HepG2 (cell line): ENCODE results near the gene PEAK3. TPM values are rescaled to one million over a fixed set of nuclear protein-coding genes. Genes with fewer than 3 reads are reported as not detected.
A peak's percentile ranks its signal among the peaks of the same experiment; 100 is the strongest.

Experiments
- CHD4 ChIP-seq: fragments of 200-600 bp; sonication (generic); IDR thresholded peaks from 2 replicates; pipeline ENCODE4 v1.7.0; 2017; ENCODE audit warnings: mild to moderate bottlenecking, low read length, borderline replicate concordance
- DNMT3B ChIP-seq: conservative IDR thresholded peaks from 2 replicates; pipeline ENCODE4 v1.6.1; 2016; ENCODE audit warnings: missing biosample characterization, control low read depth
- EP300 ChIP-seq, 3 experiments: sonication (generic) in 1 of 3; formaldehyde crosslinking in 1 of 3; IDR thresholded peaks; 2 replicates each; pipeline versions ENCODE4 v1.5.1 to v1.6.1; 2011 to 2020; ENCODE audit warnings: low read depth in 2 of 3, low read length in 2 of 3, borderline replicate concordance in 1 of 3, improper control_type of control experiment in 1 of 3, mild to moderate bottlenecking in 1 of 3, missing genetic modification reagents in 1 of 3, moderate library complexity in 1 of 3
- FOXA3 ChIP-seq: IDR thresholded peaks from 2 replicates; pipeline ENCODE4 v1.6.1; 2016; ENCODE audit warnings: missing genetic modification reagents, missing compliant biosample characterization
- HBP1 ChIP-seq: IDR thresholded peaks from 2 replicates; pipeline ENCODE4 v1.6.1; 2016; ENCODE audit warnings: low read depth, control low read depth
- KAT7 ChIP-seq: IDR thresholded peaks from 2 replicates; pipeline ENCODE4 v1.6.1; 2018; ENCODE audit warnings: borderline replicate concordance, missing compliant biosample characterization
- NR2C2 ChIP-seq: sonication (generic); formaldehyde crosslinking; IDR thresholded peaks from 2 replicates; pipeline ENCODE4 v1.4.0; 2020; ENCODE audit warnings: missing genetic modification reagents, mild to moderate bottlenecking, moderate library complexity, borderline replicate concordance
- SSRP1 ChIP-seq: IDR thresholded peaks from 2 replicates; pipeline ENCODE4 v1.6.1; 2016; ENCODE audit warnings: control low read depth
- TEAD3 ChIP-seq: optimal IDR thresholded peaks from 2 replicates; pipeline ENCODE3; 2016; ENCODE audit warnings: borderline replicate concordance
- ZFP36L2 ChIP-seq: sonication (generic); formaldehyde crosslinking; IDR thresholded peaks from 2 replicates; pipeline ENCODE4 v1.4.0; 2020; ENCODE audit warnings: missing genetic modification reagents
- ZFY ChIP-seq: sonication (generic); formaldehyde crosslinking; IDR thresholded peaks from 2 replicates; pipeline ENCODE4 v1.4.0; 2020; ENCODE audit warnings: missing genetic modification reagents
- ZNF282 ChIP-seq: fragments of 450-650 bp; IDR thresholded peaks from 2 replicates; pipeline ENCODE4 v1.6.1; 2018; ENCODE audit not compliant: partially characterized antibody
- ZNF326 ChIP-seq: sonication (generic); formaldehyde crosslinking; IDR thresholded peaks from 2 replicates; pipeline ENCODE4 v1.4.0; 2020; ENCODE audit warnings: missing genetic modification reagents, borderline replicate concordance
- ZNF605 ChIP-seq: sonication (generic); formaldehyde crosslinking; IDR thresholded peaks from 2 replicates; pipeline ENCODE4 v1.8.0; 2022; ENCODE audit warnings: mild to moderate bottlenecking, missing genetic modification reagents
- ZNF609 ChIP-seq: sonication (generic); formaldehyde crosslinking; IDR thresholded peaks from 2 replicates; pipeline ENCODE4 v1.4.0; 2020; ENCODE audit warnings: mild to moderate bottlenecking, missing genetic modification reagents, borderline replicate concordance
- ZNF644 ChIP-seq: IDR thresholded peaks from 2 replicates; pipeline ENCODE4 v1.6.1; 2016; ENCODE audit warnings: low read depth
- ZSCAN31 ChIP-seq: sonication (generic); formaldehyde crosslinking; IDR thresholded peaks from 2 replicates; pipeline ENCODE4 v1.5.0; 2020; ENCODE audit warnings: low read depth, mild to moderate bottlenecking, missing genetic modification reagents
- polyA plus RNA-seq, 8 experiments: library from polyadenylated mRNA; depleted of rRNA in 3 of 8; stranded (reverse) in 7 of 8; unstranded in 1 of 8; fragments of >200 nt; fragmentation: Illumina TruSeq in 4 of 8; extraction: Trizol in 4 of 8; gene quantifications; 2 replicates each; pipeline versions ENCODE4 v1.2.1 to v1.2.3, GENCODE V29; 2011 to 2016; ENCODE audit warnings: low read depth in 4 of 8, missing spikeins in 1 of 8, mixed read lengths in 1 of 8; ENCODE audit not compliant: insufficient read depth in 1 of 8
- total RNA-seq, 5 experiments: library from RNA; depleted of rRNA; stranded (reverse); fragments of >200 nt; fragmentation: Illumina TruSeq; extraction: Trizol; gene quantifications; 2 replicates each; pipeline ENCODE4 v1.2.3, GENCODE V29; 2016; ENCODE audit warnings: low read depth in 1 of 5
- TF ChIP-seq, protein P1 (sequence below): sonication (generic); formaldehyde crosslinking; IDR thresholded peaks from 2 replicates; pipeline ENCODE4 v1.4.0; 2020; ENCODE audit warnings: missing genetic modification reagents, low read depth, mild to moderate bottlenecking, borderline replicate concordance

PEAK3 gene
- total and polyA plus RNA-seq, 2 of the 13 experiments (the other 11 are each of a cell fraction or from before 2014, with no cell fraction given), result not detected

DNA sequence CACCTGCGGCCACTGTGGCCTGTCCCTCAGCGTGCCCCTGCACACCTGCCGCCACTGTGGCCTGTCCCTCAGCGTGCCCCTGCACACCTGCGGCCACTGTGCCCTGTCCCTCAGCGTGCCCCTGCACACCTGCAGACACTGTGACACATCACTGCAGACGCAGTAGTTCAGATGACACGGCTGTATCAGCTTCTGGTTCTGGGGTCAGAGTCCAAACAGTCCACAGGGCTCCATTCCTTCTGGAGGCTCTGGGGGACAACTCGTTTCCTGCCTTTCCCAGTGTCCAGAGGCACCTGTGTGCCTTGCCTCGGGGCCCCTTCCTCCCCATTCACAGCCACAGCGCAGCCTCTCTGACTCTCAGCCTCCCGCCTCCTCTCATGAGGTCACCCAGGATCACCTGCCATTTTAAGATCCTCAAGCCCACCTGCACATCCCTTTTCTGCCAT is 39.9 kb downstream of the PEAK3 start (continued):
- TF ChIP-seq ZNF609 (CRISPR knock-in tag) (0 out of 2 replicates have a peak, but pooled peaks have one; percentile 16), ZNF605 (CRISPR knock-in tag) (peak; percentile 57; the same call in 1 of the 2 replicates), FOXA3 (CRISPR knock-in tag) (peak; percentile 62), TEAD3 (CRISPR knock-in tag) (peak; percentile 57), KAT7 (CRISPR knock-in tag) (0 out of 2 replicates have a peak, but pooled peaks have one; percentile 26), ZNF326 (no peak), CHD4 (no peak), NR2C2 (CRISPR knock-in tag) (peak; percentile 68; the same call in 1 of the 2 replicates), ZFP36L2 (CRISPR knock-in tag) (no peak), ZSCAN31 (CRISPR knock-in tag) (0 out of 2 replicates have a peak, but pooled peaks have one; percentile 48), EP300 (IDR thresholded peaks at IDR 0.05; ENCODE audit: low read depth in 2 of 2, low read length in 2 of 2) (no peak; a peak in 1 of 4 replicates), EP300 (CRISPR knock-in tag; IDR thresholded peaks at IDR 0.05; ENCODE audit: borderline replicate concordance) (no peak; the same call in 1 of the 2 replicates), SSRP1 (peak; percentile 69; the same call in 1 of the 2 replicates), ZNF282 (no peak), DNMT3B (no peak), ZNF644 (CRISPR knock-in tag) (0 out of 2 replicates have a peak, but pooled peaks have one; percentile 44), ZFY (peak; percentile 2; the same call in 1 of the 2 replicates), HBP1 (peak; percentile 87)
- TF ChIP-seq, protein P1, sequence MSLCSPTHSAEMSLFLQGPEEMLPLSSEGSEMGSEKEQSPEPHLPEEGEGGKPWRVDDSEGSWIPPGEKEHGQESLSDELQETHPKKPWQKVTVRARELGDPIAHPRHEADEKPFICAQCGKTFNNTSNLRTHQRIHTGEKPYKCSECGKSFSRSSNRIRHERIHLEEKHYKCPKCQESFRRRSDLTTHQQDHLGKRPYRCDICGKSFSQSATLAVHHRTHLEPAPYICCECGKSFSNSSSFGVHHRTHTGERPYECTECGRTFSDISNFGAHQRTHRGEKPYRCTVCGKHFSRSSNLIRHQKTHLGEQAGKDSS (CRISPR knock-in tag), result no peak
